Tongue (tissue), 2 donors: ENCODE results near the gene RET. TPM values are rescaled to one million over a fixed set of nuclear protein-coding genes. Genes with fewer than 3 reads are reported as not detected.

Experiments
- DNase-seq: peaks from one replicate; pipeline ENCODE4 v3.0.0-alpha.2; 2015
- total RNA-seq: library from RNA; depleted of rRNA; stranded (reverse); fragments of >200 nt; gene quantifications from one replicate; pipeline ENCODE4 v1.2.3, GENCODE V29; 2014

RET gene
- total RNA-seq, 1 donor from 2014 or later, result 12.0 TPM

DNA sequence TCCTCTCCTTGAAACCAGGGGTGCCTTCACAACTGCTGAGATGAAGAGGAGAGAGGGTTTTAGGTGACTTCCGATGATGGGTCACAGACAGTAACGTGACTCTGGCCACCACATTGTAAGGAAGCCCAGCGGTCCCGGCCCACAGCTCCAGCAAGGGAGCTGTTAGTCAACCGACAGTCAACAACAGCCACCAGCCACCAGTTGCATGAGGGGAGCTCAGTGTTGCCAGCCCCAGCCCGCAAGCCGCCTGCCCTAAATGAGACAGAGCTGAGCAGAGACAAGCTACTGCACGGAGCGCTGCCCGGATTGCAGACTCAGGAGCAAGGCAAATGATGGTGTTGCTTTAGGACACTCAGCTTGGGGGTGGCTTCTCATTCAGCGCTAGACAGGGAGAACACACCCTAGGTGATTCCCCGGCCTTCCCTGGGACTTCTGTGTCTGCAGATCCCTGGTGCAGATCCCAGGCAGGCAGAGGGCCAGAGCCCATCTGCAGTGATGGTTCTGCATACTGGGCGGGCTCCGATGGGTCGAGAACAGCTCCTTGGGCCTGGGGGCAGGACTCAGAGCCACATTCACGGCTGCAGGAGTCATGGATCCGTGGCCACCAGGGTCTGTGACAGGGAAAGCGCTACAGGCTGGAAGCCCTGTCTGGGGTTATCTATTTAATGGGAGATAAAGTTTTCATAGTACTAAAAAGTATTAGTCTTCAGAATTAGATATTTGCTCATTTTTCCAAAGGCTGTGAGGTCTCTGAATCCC is 14.3 kb upstream of the RET start:
- DNase-seq, result no peak

DNA sequence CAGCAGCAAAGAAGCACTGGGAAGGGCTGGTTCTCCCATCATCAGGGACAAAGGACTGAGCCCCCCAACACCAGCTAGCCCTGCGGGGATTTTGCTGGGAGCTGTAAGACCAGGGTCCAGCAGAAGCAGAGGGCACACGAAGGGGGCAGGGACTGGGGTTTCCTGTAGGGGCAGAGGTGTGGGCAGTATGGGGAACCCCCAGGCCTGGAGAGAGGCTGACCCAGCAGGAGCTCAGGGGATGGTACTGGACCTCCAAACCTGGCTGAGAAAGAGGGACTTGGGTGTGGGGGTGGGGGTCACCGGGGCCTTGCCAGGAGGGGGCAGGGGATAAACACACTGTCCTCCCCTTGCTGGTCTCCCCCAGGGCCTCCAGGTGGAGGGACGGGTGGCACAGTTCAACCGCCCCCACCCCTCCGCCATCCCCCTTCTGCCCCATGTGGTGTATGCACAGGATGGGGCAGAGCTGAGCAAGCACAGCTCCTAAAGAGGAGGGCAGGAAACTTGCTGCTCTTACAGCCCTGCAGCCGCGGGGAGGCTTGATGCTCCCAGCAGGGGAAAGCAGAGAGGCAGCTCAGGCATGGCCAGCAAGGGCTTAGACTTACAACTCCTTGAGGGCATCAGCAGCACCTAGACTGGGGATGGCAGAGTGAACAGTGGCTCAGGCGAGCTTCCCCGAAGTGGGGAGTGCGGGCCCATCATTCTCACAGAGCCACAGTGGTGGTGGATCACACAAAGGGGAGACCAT is 12.4 kb upstream of the RET start:
- DNase-seq, result no peak

DNA sequence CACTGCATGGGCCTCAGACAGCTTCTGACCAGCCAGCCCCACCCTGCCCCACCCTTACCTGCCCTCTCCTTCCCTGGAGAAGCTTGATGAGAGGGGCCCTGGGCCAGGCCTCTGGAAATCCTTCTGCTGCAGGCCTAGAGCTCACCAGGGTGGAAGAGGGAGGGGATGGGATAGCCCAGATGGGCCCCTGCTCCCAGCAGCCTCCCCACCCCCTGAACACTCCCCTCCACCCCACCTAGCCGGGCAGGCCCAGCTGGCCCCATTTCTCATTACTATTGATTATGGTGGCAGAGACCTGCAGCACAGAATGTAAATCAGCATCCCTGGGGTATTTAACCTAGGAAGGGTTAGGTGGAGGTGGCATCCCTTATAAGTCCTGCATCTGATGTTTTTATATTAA is 11.6 kb upstream of the RET start:
- DNase-seq, result no peak

DNA sequence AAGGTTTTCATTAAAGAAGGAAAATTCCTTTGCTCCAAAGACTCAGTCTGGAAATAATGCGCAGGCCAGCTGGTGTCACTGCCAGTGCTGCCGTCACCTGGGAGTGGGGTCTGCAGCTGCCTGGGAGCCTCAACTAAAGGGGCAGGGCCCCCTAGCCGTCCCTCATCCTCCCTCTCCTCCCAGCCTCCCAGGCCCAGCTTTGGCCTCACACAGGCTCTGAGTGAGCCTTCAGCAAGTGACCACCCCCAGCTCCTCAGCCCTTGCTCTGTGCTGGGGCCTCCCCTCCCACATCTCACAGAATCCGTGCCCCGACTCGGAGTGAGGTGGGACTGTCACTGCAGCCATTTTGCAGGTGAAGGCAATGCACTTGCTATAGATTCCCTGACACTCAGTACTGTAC is 11.1 kb upstream of the RET start:
- DNase-seq, result no peak

DNA sequence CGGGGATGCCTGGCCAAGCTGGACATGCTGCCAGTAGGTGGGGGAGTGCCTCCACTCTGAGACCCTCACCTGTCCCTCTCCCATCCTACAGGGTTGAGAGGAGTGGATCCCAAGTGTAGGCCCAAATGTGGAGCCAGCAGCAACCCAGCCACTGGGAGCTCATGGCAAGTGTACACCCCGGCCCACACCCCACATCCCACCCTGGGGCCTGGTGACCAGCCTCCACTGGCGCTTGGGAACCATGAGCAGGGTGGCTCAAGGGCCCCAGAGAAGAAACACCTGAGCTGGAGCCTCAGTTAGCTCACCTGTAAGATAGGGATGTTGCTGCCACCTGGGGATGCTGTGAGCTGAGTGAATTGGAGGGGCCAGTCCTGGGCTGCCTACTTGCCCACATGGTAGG is 10.4 kb upstream of the RET start:
- DNase-seq, result no peak

DNA sequence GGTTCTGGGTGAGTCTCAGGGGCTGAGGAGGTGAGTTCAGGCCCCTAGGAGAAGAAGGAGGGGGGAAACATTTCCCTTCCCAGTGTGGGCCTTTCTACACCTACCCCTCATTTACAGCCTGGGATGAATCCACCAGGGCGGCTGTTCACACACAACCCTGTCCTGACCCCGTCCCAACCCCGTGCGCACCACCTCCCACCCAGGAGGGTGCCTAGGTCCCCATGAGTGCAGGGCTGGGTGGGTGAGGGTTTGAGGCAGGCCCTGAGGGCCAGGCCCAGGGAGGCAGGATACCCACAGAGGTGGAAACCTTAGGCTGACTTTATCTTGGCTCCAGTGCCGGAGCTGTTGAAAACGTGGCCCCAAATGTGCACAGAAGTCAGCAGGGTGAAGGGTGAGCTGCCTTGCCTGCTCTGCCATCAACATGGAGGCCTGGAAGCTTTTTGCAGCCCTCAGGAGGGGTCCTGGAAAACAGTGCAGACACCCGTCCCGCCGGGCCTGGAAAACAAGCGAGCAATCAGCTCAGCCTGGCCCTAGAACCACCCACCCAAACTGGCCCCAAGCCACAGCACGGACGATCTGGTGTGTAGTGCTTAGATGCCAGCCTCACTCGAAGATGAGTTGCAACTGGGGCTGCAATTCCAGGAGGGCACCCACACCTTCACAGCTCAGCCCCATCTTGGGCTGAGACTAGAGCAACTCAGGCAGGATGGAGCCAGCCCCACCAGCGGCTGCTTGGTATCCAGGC is 9.3 kb upstream of the RET start:
- DNase-seq, result no peak

DNA sequence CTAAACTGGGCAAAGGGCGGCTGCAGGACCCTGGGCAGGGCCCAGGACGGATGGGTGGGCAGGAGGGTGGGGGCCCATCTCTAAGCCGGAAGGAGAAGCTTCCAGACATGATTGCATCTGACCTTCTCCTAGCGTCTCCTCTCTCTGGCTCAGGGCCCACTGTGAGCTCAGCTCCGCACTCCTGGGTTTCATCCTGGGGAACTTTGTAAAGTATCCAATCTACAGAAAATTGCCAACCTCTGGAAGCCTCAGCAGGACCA is 8.8 kb upstream of the RET start:
- no peak for DNase-seq

DNA sequence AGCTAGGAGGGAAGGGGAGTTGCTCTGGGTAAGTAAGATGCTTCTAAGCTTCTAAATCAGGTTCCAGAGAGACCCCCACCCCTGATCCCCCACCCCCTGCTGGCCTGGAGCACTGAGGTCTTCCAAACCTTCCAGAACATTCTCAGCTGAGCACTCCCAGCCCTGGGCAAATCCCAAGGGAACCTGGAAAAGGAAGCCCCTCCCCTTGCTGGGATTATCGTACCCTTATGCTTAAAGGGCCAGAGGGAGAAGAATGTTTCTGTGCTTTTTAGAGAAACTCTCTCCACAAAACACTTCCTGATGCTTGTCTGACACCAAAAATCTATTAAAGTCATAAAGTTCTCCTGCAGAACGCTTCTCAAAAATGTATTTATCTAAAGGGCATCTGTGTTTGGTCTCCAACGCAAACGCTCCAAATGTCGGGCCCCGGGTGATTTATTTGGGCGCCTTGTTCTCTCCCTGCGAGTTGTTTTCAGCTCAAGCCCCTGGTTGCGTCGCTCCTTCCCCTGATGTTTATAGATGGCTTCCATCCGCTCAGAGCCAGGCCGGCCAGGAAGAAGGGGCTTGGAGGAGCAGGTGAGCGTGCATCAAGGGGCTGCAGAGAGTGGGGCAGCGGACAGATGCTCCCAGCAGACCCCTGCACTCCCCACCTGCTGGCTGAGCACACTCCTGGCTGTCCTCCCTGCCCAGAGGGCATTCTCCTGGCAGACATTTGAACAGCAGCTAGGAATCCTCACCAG is 8.2 kb upstream of the RET start:
- DNase-seq, result no peak

DNA sequence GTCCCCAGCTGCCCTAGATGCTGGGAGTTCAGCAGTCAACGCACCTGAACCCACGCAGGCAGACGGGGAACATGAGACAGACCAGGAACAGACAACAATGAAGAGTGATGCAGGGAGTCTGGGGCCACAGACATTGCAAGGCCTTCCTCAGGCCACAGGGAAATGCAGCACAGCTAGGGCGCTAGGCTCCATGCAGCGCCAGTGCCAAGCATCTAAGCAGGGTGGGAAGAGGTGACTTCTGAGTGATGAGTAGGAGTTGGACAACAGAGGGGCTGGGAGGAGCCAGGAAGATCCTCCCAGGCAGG is 7.7 kb upstream of the RET start:
- no peak for DNase-seq

DNA sequence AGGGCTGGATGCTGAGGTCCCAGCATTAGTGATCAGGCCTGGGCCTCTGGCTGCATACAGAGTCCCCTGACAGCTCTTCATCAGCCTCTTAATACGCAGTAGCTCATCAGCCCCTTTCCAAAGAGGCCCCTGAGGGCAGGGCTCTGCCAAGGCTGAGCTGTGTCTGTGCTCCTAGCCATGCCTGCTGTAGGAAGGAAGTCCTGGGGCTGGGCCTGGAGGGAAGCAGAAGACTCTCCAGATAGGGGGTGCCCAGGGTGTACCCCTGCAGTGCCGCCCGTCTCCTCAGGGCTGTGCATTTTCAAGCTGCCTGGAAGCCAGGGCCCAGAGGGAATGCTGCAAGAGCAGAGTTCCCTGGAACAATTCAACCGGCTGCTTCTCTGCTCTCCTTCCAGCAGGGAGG is 7.3 kb upstream of the RET start:
- no peak for DNase-seq

DNA sequence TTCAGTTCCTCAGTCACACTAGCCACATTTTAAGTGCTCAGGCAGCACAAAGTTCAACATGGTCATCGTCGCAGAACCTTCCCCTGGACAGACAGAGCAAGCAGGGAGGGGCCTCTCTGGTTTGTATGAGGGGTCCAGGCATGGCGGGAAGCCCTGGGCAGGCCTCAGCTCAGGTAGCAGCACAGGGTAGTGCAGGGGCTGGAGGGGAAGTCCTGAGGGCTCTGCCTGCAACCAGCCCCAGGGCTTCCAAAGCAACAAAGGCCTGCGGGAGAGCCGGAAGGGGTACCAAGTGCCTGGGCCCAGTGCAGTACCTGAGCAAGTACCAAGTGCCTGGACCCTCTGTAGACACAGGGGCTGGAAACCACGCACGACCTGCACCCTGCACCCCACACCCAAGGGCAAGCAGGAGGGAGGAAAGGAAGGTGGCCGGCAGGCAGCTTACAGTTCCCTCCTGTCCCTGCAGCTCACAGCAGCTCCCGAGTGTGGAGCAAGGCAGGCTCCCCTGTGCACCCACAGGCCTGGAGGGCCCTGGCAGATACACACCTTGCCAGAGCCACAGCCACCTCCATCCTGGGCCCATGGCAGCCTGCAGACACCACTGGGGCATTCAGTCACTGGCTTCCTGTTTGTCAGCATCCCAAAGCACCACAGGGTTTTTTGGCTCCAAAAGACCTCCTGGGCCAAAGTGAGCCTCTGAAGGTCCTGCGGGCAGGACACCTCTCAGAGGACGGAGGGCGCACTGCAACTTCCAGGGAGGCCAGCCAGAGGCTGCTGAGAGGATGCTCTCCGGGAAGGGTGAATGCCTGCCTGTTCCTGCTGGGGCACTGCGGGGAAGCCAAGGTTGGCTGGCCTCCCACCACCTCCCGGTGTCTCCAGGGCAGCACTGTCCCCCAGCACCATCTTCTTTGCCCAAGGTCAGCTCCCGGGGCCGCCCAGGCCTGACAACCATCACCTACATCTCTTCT is 6.5 kb upstream of the RET start:
- DNase-seq, result no peak

DNA sequence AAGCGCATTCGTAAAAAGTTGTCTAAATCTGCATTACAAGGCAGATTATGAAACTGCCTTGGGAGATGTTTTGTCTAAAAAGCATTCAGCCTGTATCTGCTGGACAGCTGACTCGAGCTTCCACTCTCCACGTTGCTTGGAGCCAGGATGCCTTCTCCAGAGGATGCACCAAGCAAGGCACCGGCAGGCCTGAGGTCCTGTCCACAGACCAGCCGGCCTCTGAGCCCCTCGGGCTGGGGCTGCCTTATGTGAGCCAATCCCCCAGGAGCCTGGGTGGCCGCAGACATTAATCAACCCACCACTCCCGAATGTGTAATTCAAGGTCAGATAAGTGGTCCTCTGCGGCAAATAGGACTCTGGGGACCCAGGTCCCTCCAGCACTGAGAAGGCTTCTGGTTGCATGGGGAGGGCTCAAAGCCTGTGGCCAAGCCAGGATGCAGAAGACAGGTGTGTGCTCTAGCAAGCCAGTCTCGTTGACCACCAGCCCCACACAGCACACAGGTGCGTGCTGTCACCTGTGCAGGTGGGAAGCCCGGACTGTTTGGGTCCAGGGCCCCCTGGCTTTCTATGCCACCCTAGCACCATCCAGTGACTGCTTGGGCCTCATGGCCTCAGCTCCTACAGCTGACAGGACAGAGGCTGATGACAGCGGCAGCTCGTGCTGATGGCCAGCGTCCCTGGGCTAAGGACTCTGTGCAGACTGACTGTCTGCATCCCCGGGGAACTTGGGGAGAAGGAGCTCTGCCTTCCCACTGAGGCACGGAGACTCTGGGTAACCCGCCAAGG is 4.8 kb upstream of the RET start:
- no peak for DNase-seq

DNA sequence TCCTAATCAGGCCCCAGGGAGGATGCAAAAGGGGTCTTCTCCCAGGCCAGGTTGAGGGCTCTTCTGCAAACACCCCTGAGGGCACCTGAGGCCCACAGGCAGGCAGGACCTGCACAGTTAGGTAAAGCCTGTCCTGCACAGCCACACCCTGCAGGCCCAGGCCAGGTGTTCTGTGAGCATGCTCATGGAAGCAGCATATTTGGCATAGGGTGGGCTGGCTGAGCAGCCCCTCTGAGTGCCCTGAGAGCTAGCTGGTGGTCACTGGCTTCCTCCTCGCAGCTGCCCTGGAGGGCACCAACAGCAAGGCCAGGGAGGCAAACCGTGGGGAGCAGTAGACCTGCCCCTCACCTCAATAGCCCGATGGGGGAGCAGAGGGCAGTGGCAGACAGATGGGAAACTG is 3.7 kb upstream of the RET start:
- DNase-seq, result no peak

DNA sequence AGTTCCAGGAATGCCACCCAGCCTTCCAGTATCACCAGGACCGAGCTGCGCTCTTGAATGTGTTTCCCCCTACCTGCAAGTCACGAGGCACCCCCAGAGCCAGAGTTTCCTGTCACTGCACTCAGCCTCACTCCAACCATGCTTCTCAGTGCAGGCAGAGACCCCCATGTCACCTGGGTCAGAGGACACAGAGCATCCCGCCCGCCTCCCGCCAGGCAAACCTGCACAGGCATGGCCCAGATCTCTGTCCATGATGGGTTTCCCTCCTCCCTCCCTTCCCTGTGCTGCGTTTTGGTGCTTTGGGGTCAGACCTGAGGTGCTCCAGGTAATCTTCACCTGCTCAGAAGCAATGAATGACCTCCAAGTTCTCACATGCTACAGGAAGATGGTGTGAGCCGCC is 3.1 kb upstream of the RET start:
- DNase-seq, result no peak

DNA sequence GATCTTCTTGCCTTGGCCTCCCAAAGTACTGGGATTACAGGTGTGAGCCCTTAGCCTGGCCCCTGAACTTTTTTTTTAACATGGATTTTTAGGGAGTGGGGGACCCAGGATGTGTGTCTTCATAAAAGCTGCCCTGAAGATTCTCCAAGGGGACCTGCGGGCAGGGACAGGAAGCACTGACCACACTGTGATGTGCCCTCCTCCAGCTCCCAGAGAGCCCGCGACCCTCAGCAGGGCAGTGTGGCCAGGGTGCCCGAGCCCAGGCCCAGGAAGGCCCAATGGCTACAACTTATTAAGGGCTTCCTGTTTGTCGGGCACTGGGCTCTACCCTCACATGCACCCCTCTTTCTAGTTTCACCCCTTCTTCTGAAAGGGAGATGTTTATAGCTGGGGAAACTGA is 2.5 kb upstream of the RET start:
- DNase-seq, result no peak

DNA sequence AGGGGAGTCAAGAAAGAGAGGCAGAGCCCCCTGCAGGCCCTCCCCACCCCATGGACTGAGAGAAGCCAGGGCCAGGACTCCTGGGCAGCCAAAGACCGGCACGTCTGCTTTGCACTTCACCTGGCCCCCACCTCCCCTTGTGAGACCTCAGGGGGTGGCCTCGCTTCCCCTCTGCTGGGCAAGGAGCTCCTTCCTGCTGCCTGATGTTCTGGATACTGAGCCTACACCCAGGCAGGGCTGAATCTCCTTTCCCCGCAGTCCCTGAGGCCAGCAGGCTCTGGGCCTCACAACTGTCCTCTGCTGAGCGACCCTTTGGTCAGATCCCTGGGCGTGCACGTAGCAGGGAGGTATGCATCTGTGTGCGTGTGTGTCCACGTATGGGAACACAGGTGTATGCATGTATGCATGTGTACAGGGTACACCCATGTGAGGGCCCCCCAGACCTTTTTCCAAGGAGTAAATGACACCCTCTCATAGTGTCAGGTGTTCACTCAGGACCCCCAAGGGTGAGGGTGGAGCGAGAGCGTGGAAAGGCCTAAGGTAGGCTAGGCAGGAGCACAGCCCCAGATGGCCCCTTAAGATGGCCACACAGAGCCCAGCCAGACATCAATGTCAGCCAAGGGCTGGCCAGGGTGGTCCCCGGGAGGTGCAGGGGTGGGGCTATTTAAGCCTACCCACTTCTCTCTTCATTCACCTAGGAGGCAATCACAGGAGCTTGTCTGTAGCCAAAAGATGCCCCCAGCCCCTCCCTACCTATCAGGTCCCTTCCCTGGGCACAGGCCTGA is 1.9 kb upstream of the RET start:
- no peak for DNase-seq

DNA sequence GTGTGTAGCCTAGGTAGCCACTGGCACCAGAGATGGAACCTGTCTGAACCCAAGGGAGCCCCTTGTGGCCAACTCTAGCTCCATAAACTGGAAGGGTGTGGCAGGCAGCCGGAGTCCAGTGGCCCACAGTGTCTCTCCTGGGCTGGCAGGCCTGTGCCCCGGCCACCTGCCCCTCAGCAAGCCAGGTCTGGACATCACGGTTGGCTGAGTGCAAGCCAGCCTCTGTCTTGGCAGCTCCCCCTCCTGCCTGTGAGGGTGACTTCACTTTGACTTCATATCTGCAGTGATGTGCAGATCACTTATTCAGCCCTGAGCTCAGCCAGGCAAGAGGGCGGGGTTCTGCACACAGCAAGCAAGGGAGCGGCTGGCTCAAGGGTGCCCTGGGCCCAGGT is 1.3 kb upstream of the RET start:
- DNase-seq, result no peak

DNA sequence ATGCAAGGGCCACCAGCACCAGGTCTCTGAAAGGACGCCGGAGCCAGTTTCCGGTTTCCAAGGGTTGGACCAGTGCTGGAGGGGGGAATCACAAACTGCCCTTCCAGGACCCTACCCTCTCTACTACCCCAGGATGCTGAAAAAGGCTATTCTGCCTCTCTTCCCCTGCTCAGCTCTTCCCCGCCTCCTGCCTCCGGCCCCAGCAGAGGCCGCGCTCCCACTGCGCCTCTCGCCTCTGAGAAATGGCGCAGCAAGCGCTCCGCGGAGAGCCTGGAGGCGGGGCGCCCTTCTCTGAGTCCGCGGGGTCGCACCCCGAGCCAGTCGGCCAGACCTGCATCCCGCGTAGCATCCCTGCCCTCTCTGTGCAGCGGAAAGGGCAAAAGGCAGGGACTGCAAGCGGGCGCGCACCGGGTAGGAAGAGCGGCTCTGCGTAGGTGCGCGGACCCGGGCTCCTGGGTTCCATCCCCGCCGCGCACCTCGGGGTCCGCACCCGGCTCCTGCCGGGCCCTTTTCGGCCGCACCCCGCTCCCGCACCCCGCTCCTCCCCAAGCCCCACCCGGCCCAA is 476 bp upstream of the RET start:
- DNase-seq, result peak; percentile 29

DNA sequence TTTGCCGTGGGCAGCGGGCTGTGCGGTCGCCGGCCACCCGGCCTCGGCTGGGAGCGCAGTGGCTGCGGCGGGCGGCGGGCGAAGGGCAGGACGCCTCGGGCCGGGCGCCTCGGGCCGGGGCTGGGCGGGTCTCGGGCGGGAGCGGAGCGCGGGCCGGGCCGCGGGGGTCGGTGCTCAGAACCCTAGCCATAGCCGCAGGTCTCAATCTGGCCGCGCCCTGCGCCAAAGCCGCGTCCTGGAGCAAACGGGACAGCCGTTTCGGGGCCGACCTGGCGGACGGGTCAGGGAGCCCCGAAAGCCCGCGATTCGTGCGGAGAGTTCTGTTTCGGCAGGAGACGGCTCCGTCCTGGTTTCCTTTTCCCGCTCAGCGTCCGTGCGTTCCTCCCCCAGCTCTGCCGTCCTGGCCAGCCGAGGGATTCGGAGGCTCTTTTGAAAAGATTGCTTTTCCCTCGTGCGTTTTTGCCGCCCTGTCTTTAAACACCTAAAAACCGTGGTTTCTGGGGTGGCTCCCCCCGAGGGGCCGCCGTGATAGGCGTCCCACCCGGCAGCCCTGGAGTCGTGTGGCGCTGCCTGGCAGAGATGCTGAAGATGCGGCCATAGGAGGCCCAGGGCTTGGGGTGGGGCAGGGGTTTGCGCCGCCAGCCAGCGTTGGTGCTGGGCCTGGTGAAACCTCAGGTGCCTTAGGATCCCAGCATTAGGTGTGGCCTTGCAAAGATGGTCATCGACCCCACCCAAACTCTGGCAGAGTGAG is 727 bp downstream of the RET start:
- no peak for DNase-seq
